SK-N-SH (cell line): ENCODE data around the gene SCRN1. TPM values are rescaled to one million over a fixed set of nuclear protein-coding genes. Genes with fewer than 3 reads are reported as not detected.

Experiments
- CTCF ChIA-PET: fragments of 300-600, 350-600 bp; formaldehyde crosslinking; extraction: SDS; loops from one replicate; lab custom pipeline; 2021; lab: Yijun Ruan, JAX
- POLR2A ChIA-PET: fragments of 350-600 bp; sonication (Branson Sonifier 250); formaldehyde crosslinking; extraction: SDS; loops from one replicate; lab custom pipeline; 2020; ENCODE audit warnings: antibody characterized with exemption, inconsistent platforms; lab: Yijun Ruan, JAX
- DNase-seq: peaks from one replicate; pipeline ENCODE4 v3.0.0; 2012
- H2AFZ ChIP-seq: fragments of 200-600 bp; sonication (generic); 2 replicates; pipeline ENCODE4 v1.8.1; 2016; ENCODE audit warnings: antibody characterized with exemption, mild to moderate bottlenecking, low read depth
- H3F3A ChIP-seq: fragments of 200-600 bp; sonication (generic); replicated peaks from 2 replicates; pipeline ENCODE3; 2016; ENCODE audit warnings: antibody characterized with exemption, mild to moderate bottlenecking; ENCODE audit not compliant: insufficient read depth
- H3K27ac ChIP-seq, 2 experiments: fragments of 200-500 bp in 1 of 2; fragments of 200-600 bp in 1 of 2; sonication (Bioruptor generic) in 1 of 2; sonication (generic), shearing (Covaris generic) in 1 of 2; 2 replicates each; pipeline versions ENCODE4 v1.5.1 to v1.6.1; 2014 to 2016; ENCODE audit warnings: low read depth in 2 of 2, inconsistent platforms in 1 of 2, low read length in 1 of 2, mild to moderate bottlenecking in 1 of 2, mixed read lengths in 1 of 2
- H3K27me3 ChIP-seq: fragments of 200-600 bp; sonication (generic), shearing (Covaris generic); 2 replicates; pipeline ENCODE4 v1.6.1; 2016; ENCODE audit warnings: mixed run types; ENCODE audit not compliant: insufficient read depth
- H3K36me3 ChIP-seq, 2 experiments: fragments of 200-500 bp in 1 of 2; fragments of 200-600 bp in 1 of 2; sonication (Bioruptor generic) in 1 of 2; sonication (generic) in 1 of 2; replicated peaks in 1 of 2; 2 replicates each; pipeline versions ENCODE3 to v1.5.1; 2014 to 2016; ENCODE audit warnings: low read length in 1 of 2, mild to moderate bottlenecking in 1 of 2; ENCODE audit not compliant: insufficient read depth in 2 of 2, control insufficient read depth in 1 of 2
- H3K4me1 ChIP-seq, 2 experiments: fragments of 200-500 bp in 1 of 2; fragments of 200-600 bp in 1 of 2; sonication (Bioruptor generic) in 1 of 2; sonication (generic), shearing (Covaris generic) in 1 of 2; 2 replicates each; pipeline versions ENCODE4 v1.5.1 to v1.6.1; 2014 to 2016; ENCODE audit warnings: low read depth in 1 of 2, low read length in 1 of 2, mixed run types in 1 of 2; ENCODE audit not compliant: insufficient read depth in 2 of 2, control insufficient read depth in 1 of 2
- H3K4me2 ChIP-seq: fragments of 200-600 bp; sonication (generic), shearing (Covaris generic); 2 replicates; pipeline ENCODE4 v1.6.1; 2017; ENCODE audit warnings: mixed run types
- H3K4me3 ChIP-seq, 2 experiments: fragments of 200-500 bp in 1 of 2; fragments of 200-600 bp in 1 of 2; sonication (Bioruptor generic) in 1 of 2; sonication (generic), shearing (Covaris generic) in 1 of 2; 2 replicates each; pipeline versions ENCODE4 v1.5.1 to v1.8.1; 2014 to 2016; ENCODE audit warnings: low read depth in 2 of 2, inconsistent platforms in 1 of 2, low read length in 1 of 2, mild to moderate bottlenecking in 1 of 2, mixed read lengths in 1 of 2, moderate library complexity in 1 of 2
- H3K79me2 ChIP-seq: fragments of 200-600 bp; sonication (generic); 2 replicates; pipeline ENCODE4 v1.8.1; 2017; ENCODE audit warnings: mild to moderate bottlenecking; ENCODE audit not compliant: insufficient read depth
- H3K9ac ChIP-seq: fragments of 200-600 bp; sonication (generic); 2 replicates; pipeline ENCODE4 v1.6.1; 2017; ENCODE audit warnings: mixed run types
- H3K9me2 ChIP-seq: fragments of 200-600 bp; sonication (generic); 2 replicates; pipeline ENCODE4 v1.6.1; 2017; ENCODE audit warnings: mixed run types
- H3K9me3 ChIP-seq: fragments of 200-600 bp; sonication (generic); 2 replicates; pipeline ENCODE4 v1.6.1; 2017; ENCODE audit warnings: mixed run types, mild to moderate bottlenecking, moderate library complexity
- H4K20me1 ChIP-seq: fragments of 200-600 bp; sonication (generic); 2 replicates; pipeline ENCODE4 v1.6.1; 2017; ENCODE audit warnings: mild to moderate bottlenecking, mixed run types; ENCODE audit not compliant: insufficient read depth
- CHD2 ChIP-seq: fragments of 150-350 bp; IDR thresholded peaks from 2 replicates; pipeline ENCODE4 v1.6.1; 2018; ENCODE audit warnings: low read length; ENCODE audit not compliant: partially characterized antibody
- ELF1 ChIP-seq: IDR thresholded peaks from 2 replicates; pipeline ENCODE4 v1.4.0; 2012
- EZH2phosphoT487 ChIP-seq: fragments of 200-600 bp; sonication (generic); IDR thresholded peaks from 2 replicates; pipeline ENCODE4 v1.6.1; 2017; ENCODE audit warnings: low read depth, mixed run types, mild to moderate bottlenecking, antibody characterized with exemption, moderate library complexity, borderline replicate concordance
- FOSL2 ChIP-seq: IDR thresholded peaks from 2 replicates; pipeline ENCODE4 v1.4.0; 2012; ENCODE audit warnings: low read depth, mild to moderate bottlenecking, moderate library complexity, borderline replicate concordance
- GATA2 ChIP-seq: sonication (generic); formaldehyde crosslinking; IDR thresholded peaks from 2 replicates; pipeline ENCODE4 v1.5.0; 2020; ENCODE audit warnings: mild to moderate bottlenecking, missing genetic modification reagents
- MEF2A ChIP-seq: IDR thresholded peaks from 2 replicates; pipeline ENCODE4 v1.4.0; 2012; ENCODE audit warnings: low read depth, borderline replicate concordance
- NRF1 ChIP-seq: IDR thresholded peaks from 2 replicates; pipeline ENCODE4 v1.6.1; 2012; ENCODE audit warnings: low read depth, mild to moderate bottlenecking, low read length
- RCOR1 ChIP-seq: fragments of 150-350 bp; IDR thresholded peaks from 2 replicates; pipeline ENCODE4 v1.6.1; 2017; ENCODE audit warnings: antibody characterized with exemption, low read length
- SIN3A ChIP-seq: IDR thresholded peaks from 2 replicates; pipeline ENCODE4 v1.6.1; 2012; ENCODE audit warnings: low read depth, mild to moderate bottlenecking, low read length, moderate library complexity, borderline replicate concordance
- TAF1 ChIP-seq: IDR thresholded peaks from 2 replicates; pipeline ENCODE4 v1.6.1; 2012; ENCODE audit warnings: low read depth, mild to moderate bottlenecking, low read length, moderate library complexity, borderline replicate concordance
- TCF12 ChIP-seq: IDR thresholded peaks from 2 replicates; pipeline ENCODE4 v1.4.0; 2012
- TEAD4 ChIP-seq: IDR thresholded peaks from 2 replicates; pipeline ENCODE4 v1.4.0; 2012; ENCODE audit warnings: mild to moderate bottlenecking, borderline replicate concordance; ENCODE audit not compliant: insufficient read depth
- YY1 ChIP-seq: IDR thresholded peaks from 2 replicates; pipeline ENCODE4 v1.4.0; 2012; ENCODE audit warnings: low read depth, mild to moderate bottlenecking
- WGBS: methylation state at CpG from one replicate; pipeline ENCODE4 v1.1.6; 2017; ENCODE audit warnings: low lambda C conversion rate; 5-methylcytosine and 5-hydroxymethylcytosine counted together
- polyA plus RNA-seq, 3 experiments: library from polyadenylated mRNA; depleted of rRNA; stranded (reverse); fragments of >200 nt; gene quantifications; 2 replicates each; pipeline ENCODE4 v1.2.3, GENCODE V29; 2012
- TF ChIP-seq, protein P1 (sequence below): IDR thresholded peaks from 2 replicates; pipeline ENCODE4 v1.4.0; 2012; ENCODE audit warnings: low read depth, borderline replicate concordance
- TF ChIP-seq, protein P2 (sequence below): IDR thresholded peaks from 2 replicates; pipeline ENCODE4 v1.6.1; 2012; ENCODE audit warnings: mild to moderate bottlenecking, low read depth, low read length, moderate library complexity
- TF ChIP-seq, protein P3 (sequence below): fragments of 150-350 bp; IDR thresholded peaks from 2 replicates; pipeline ENCODE4 v1.6.1; 2017; ENCODE audit warnings: antibody characterized with exemption, low read length, low read depth, borderline replicate concordance
- TF ChIP-seq, protein P4 (sequence below): IDR thresholded peaks from 2 replicates; pipeline ENCODE4; 2012
- TF ChIP-seq, protein P5 (sequence below): IDR thresholded peaks from 2 replicates; pipeline ENCODE4 v1.4.0; 2012; ENCODE audit warnings: low read depth, borderline replicate concordance

The SCRN1 gene
- polyA plus RNA-seq, 1 of the 3 experiments (the other 2 are of a cell fraction), result 64.3 TPM

DNA sequence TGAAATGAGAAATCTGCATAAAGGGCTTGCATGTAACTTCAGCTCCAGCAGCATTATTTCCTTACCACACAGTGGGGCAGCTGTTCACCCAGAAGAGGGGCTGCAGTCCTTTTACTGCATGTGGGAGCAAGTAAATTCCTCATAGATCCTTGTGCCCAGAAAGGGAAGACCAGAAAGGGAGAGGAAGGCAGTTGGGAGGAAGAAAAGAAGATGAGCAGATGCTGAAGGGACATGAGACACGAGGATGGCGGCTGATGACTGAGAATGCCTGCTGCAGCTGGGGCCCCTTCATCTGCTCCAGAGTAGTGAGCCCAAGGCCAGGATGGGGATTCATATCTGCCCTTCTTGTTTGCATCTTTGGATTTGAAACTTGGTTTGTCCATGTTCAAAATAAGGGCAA is 102.8 kb downstream of the SCRN1 start:
- CTCF ChIA-PET, result interaction anchor here (0.6 to 3.7 kb wide), 3 partner anchors 9 to 853 kb away, joined by 4 to 25 read pairs (median 20); no protein-coding TSS in a partner anchor
- H3K4me2 ChIP-seq, result no peak overlapping the region
- H3K9ac ChIP-seq, result no peak overlapping the region
- TF ChIP-seq, protein P1, sequence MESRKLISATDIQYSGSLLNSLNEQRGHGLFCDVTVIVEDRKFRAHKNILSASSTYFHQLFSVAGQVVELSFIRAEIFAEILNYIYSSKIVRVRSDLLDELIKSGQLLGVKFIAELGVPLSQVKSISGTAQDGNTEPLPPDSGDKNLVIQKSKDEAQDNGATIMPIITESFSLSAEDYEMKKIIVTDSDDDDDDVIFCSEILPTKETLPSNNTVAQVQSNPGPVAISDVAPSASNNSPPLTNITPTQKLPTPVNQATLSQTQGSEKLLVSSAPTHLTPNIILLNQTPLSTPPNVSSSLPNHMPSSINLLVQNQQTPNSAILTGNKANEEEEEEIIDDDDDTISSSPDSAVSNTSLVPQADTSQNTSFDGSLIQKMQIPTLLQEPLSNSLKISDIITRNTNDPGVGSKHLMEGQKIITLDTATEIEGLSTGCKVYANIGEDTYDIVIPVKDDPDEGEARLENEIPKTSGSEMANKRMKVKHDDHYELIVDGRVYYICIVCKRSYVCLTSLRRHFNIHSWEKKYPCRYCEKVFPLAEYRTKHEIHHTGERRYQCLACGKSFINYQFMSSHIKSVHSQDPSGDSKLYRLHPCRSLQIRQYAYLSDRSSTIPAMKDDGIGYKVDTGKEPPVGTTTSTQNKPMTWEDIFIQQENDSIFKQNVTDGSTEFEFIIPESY, result no peak
- TF ChIP-seq, protein P2, sequence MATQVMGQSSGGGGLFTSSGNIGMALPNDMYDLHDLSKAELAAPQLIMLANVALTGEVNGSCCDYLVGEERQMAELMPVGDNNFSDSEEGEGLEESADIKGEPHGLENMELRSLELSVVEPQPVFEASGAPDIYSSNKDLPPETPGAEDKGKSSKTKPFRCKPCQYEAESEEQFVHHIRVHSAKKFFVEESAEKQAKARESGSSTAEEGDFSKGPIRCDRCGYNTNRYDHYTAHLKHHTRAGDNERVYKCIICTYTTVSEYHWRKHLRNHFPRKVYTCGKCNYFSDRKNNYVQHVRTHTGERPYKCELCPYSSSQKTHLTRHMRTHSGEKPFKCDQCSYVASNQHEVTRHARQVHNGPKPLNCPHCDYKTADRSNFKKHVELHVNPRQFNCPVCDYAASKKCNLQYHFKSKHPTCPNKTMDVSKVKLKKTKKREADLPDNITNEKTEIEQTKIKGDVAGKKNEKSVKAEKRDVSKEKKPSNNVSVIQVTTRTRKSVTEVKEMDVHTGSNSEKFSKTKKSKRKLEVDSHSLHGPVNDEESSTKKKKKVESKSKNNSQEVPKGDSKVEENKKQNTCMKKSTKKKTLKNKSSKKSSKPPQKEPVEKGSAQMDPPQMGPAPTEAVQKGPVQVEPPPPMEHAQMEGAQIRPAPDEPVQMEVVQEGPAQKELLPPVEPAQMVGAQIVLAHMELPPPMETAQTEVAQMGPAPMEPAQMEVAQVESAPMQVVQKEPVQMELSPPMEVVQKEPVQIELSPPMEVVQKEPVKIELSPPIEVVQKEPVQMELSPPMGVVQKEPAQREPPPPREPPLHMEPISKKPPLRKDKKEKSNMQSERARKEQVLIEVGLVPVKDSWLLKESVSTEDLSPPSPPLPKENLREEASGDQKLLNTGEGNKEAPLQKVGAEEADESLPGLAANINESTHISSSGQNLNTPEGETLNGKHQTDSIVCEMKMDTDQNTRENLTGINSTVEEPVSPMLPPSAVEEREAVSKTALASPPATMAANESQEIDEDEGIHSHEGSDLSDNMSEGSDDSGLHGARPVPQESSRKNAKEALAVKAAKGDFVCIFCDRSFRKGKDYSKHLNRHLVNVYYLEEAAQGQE, result no peak
- TF ChIP-seq TEAD4 (no peak), SIN3A (no peak), NRF1 (no peak), YY1 (no peak), RCOR1 (no peak), EZH2phosphoT487 (no peak), FOSL2 (no peak), GATA2 (CRISPR knock-in tag) (no peak), ELF1 (no peak), TCF12 (no peak), TAF1 (no peak), MEF2A (no peak), CHD2 (no peak)
- TF ChIP-seq, protein P3, sequence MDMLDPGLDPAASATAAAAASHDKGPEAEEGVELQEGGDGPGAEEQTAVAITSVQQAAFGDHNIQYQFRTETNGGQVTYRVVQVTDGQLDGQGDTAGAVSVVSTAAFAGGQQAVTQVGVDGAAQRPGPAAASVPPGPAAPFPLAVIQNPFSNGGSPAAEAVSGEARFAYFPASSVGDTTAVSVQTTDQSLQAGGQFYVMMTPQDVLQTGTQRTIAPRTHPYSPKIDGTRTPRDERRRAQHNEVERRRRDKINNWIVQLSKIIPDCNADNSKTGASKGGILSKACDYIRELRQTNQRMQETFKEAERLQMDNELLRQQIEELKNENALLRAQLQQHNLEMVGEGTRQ, result no peak
- TF ChIP-seq, protein P4, sequence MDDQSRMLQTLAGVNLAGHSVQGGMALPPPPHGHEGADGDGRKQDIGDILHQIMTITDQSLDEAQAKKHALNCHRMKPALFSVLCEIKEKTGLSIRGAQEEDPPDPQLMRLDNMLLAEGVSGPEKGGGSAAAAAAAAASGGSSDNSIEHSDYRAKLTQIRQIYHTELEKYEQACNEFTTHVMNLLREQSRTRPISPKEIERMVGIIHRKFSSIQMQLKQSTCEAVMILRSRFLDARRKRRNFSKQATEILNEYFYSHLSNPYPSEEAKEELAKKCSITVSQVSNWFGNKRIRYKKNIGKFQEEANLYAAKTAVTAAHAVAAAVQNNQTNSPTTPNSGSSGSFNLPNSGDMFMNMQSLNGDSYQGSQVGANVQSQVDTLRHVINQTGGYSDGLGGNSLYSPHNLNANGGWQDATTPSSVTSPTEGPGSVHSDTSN, result no peak
- TF ChIP-seq, protein P5, sequence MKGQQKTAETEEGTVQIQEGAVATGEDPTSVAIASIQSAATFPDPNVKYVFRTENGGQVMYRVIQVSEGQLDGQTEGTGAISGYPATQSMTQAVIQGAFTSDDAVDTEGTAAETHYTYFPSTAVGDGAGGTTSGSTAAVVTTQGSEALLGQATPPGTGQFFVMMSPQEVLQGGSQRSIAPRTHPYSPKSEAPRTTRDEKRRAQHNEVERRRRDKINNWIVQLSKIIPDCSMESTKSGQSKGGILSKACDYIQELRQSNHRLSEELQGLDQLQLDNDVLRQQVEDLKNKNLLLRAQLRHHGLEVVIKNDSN, result no peak
- H3K27ac ChIP-seq, result no peak overlapping the region
- no peaks in the 10 kb centered on the region for H3K9me2 ChIP-seq
- no peak for DNase-seq
- no peaks in the 10 kb centered on the region for H3K36me3 ChIP-seq
- no peaks in the 10 kb centered on the region for H3K27me3 ChIP-seq
- 83% methylated on average over 2 of the region's 2 CpGs for WGBS
- POLR2A ChIA-PET, result interaction anchor here (0.6 kb wide), 1 partner anchor 28 kb away, joined by 3 read pairs; no protein-coding TSS in a partner anchor
- H3K4me1 ChIP-seq, result peaks cover 0 to 8% of the 10 kb centered on the region in 2 experiments; a peak in 1 of 4 replicates
- H3K9me3 ChIP-seq, result no peaks in the 10 kb centered on the region
- no peak overlapping the region for H2AFZ ChIP-seq
- no peak overlapping the region for H3K4me3 ChIP-seq
- H3F3A ChIP-seq, result no peaks in the 10 kb centered on the region
- H3K79me2 ChIP-seq, result no peaks in the 10 kb centered on the region
- H4K20me1 ChIP-seq, result no peaks in the 10 kb centered on the region
